SK-N-SH (cell line): ENCODE measurements around the gene SNED1.

Experiments used
- EZH2phosphoT487 ChIP-seq: fragments of 200-600 bp; sonication (generic); IDR thresholded peaks from 2 replicates; pipeline ENCODE4 v1.6.1; 2017; ENCODE audit warnings: low read depth, mixed run types, mild to moderate bottlenecking, antibody characterized with exemption, moderate library complexity, borderline replicate concordance
- FOSL2 ChIP-seq: IDR thresholded peaks from 2 replicates; pipeline ENCODE4 v1.4.0; 2012; ENCODE audit warnings: low read depth, mild to moderate bottlenecking, moderate library complexity, borderline replicate concordance
- FOXJ3 ChIP-seq: sonication (generic); formaldehyde crosslinking; IDR thresholded peaks from 2 replicates; pipeline ENCODE4 v1.5.1; 2020; ENCODE audit warnings: mild to moderate bottlenecking, missing genetic modification reagents
- GABPA ChIP-seq: IDR thresholded peaks from 2 replicates; pipeline ENCODE4 v1.4.0; 2012; ENCODE audit warnings: low read depth, mild to moderate bottlenecking
- POLR2AphosphoS5 ChIP-seq: IDR thresholded peaks from 2 replicates; pipeline ENCODE4 v1.6.1; 2012; ENCODE audit warnings: low read depth, low read length
- RFX5 ChIP-seq: IDR thresholded peaks from 2 replicates; pipeline ENCODE4 v1.6.1; 2012; ENCODE audit warnings: mild to moderate bottlenecking, improper control_type of control experiment, low read length
- TF ChIP-seq, protein P1 (sequence below): fragments of 200-600 bp; sonication (generic); IDR thresholded peaks from 2 replicates; pipeline ENCODE4 v1.6.1; 2017; ENCODE audit warnings: antibody characterized with exemption, mild to moderate bottlenecking, moderate library complexity

DNA sequence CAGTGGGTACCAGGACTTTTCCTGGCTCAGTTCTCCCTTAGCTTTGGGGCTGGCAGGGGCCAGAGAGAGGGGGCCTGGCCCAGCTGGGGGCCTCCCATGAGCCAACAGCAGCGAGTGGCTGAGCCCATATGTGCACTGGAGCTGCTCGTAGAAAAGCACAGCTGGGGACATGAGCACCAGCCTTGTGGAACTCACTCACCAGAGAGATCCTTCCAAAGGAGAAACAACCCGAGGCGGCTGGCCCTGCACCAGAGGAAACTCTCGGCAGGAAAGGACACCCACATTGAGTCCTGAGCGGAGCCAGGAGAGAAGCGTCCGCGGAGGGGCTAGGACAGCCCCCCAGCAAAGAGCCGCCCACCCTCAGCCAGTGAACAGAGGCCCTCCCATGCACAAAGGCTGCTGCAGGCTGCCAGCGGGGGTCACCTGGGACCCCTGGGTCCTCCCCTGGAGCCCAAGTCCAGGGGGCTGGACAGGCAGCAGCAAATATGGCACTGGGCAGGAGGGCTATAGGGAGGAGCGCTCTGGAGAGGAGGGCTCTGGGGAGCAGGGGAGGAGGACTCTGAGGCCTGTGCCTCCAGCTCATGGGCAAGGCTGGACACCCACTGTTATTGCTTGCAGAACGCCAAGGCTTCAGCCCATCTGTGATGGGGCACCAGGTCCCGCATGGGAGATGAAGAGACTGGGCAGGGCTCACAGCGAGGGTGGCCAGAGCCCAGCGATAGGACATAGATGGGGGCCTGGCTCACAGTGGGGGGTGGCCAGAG is 42.1 kb upstream of the SNED1 start:
- TF ChIP-seq, protein P1, sequence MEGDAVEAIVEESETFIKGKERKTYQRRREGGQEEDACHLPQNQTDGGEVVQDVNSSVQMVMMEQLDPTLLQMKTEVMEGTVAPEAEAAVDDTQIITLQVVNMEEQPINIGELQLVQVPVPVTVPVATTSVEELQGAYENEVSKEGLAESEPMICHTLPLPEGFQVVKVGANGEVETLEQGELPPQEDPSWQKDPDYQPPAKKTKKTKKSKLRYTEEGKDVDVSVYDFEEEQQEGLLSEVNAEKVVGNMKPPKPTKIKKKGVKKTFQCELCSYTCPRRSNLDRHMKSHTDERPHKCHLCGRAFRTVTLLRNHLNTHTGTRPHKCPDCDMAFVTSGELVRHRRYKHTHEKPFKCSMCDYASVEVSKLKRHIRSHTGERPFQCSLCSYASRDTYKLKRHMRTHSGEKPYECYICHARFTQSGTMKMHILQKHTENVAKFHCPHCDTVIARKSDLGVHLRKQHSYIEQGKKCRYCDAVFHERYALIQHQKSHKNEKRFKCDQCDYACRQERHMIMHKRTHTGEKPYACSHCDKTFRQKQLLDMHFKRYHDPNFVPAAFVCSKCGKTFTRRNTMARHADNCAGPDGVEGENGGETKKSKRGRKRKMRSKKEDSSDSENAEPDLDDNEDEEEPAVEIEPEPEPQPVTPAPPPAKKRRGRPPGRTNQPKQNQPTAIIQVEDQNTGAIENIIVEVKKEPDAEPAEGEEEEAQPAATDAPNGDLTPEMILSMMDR, result no peak
- TF ChIP-seq RFX5 (no peak), FOXJ3 (CRISPR knock-in tag) (no peak), POLR2AphosphoS5 (no peak), FOSL2 (no peak), EZH2phosphoT487 (no peak), GABPA (no peak)
